ENCODE data around the gene MGAT3.
"Not testable (repeated sequence)": the region's sequence is repeated elsewhere in the genome, so short reads cannot be mapped to it uniquely, and the experiment has no call there.

The MGAT3 gene

DNA sequence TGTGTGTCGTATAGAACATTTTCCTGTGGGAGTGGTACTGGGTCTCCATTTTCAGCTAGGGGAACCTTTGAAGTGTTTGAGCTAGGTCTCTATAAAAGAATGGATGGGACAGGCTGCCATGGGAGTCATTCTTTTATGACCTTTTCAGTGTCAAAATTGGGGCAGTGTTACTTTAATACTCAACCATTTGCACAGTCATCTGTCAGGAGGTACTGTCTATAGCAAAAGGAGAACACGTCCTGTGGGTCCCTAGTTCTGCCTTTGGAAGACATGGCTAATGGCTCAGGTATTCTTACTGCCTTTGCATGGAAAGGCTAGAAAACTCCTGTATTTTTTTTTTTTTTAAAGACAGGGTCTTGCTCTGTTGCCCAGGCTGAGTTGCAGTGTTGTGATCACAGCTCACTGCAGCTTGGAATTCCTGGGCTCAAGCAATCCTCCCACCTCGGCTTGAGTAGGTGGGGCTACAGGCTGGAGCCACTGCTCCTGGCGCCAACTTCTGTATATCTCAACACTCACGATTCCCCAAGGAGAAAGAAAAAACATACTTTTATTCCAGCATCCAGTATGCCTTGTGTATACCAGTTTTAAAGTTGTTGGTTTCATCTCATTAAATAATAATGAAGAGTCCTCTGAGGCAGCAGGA is 61.5 kb downstream of the MGAT3 start:
- peak in 2 of 4 experiments; percentile 41 to 60 for DNase-seq

DNA sequence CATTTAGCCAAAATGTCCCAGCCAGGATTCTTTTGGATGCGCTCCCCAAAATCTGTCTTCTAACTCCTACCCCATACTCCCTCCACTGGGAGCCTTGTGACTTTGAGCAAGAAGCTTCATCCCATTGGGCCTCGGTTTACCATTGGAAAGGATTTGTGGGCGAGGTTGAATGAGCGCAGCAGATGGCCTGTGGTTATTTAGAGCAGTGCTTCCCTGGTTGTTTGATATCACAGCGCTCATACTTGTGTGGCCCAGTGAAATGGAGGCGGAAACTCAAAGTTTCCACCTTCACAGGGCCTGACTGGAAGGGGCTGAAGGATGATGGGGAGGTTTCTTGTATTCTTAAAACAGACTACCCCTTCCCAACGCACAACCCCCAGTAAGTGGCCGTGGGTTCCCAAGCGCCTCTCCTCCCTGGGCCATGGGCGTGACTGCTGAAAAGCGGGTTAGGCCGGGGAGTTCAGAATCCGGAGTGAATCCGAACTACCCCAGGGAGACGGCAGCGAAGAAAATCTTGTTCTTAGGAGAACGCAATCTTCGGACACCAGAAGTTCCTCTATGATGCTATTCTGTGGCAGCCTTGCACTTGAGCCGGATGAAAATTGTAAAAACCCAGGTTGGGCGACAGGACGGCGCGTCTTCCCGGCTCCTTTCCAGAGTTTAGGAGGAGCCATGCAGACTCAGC is 62.3 kb downstream of the MGAT3 start:
- no peak for DNase-seq

DNA sequence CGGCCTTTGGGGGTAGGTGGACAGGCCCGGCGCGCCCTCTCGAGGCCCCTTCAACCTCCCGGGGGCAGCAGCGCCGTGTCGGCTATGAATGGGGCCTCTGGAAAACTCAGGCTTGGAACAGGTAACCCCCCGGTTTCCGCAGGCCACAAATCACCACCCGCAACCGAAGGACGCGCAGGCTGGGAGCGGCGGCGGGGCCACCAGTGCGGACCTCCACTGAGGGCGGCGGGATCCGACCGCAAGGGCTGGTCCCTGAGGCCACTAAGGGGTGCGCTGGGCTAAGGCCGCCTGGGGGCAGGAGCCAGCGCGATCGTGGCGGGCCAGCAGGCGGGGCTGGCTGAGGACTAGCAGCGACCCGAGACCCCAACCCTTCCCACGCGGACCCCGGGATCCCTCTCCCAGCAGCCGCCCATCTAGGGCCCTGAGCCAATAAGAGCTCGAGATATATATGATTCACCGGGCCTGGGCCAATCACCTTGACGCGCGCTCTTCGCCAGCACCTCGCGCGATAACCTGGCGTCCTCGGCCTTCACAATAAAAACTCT is 62.9 kb downstream of the MGAT3 start:
- peak; percentile 99 to 100 (median 99) for DNase-seq

DNA sequence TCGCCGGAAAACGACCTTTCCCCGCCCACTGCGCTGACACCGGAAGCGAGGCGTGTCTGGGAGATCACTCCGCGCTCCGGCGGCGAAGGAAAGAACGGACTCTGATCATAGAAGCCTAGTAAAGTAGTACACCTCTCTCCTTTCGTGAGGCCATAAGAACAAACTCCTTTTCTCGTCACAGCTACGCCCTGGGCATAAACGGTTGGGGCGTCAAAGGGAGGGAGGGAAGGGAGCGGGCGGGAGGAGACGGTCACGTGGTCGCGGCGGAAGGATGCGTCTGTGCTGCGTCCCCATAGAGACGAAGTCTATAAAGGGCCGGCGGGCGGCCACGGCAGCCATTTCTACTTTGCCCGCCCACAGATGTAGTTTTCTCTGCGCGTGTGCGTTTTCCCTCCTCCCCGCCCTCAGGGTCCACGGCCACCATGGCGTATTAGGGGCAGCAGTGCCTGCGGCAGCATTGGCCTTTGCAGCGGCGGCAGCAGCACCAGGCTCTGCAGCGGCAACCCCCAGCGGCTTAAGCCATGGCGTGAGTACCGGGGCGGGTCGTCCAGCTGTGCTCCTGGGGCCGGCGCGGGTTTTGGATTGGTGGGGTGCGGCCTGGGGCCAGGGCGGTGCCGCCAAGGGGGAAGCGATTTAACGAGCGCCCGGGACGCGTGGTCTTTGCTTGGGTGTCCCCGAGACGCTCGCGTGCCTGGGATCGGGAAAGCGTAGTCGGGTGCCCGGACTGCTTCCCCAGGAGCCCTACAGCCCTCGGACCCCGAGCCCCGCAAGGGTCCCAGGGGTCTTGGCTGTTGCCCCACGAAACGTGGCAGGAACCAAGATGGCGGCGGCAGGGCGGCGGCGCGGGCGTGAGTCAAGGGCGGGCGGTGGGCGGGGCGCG is 63.7 kb downstream of the MGAT3 start, which contains the start of gene ATF4:
TSS of gene ATF4 (plus strand) at position 337 of the 880 bp plus-strand sequence. CDS start 884 bp downstream, outside the sequence.
- DNase-seq, result peak; percentile 92 to 97 (median 96)

DNA sequence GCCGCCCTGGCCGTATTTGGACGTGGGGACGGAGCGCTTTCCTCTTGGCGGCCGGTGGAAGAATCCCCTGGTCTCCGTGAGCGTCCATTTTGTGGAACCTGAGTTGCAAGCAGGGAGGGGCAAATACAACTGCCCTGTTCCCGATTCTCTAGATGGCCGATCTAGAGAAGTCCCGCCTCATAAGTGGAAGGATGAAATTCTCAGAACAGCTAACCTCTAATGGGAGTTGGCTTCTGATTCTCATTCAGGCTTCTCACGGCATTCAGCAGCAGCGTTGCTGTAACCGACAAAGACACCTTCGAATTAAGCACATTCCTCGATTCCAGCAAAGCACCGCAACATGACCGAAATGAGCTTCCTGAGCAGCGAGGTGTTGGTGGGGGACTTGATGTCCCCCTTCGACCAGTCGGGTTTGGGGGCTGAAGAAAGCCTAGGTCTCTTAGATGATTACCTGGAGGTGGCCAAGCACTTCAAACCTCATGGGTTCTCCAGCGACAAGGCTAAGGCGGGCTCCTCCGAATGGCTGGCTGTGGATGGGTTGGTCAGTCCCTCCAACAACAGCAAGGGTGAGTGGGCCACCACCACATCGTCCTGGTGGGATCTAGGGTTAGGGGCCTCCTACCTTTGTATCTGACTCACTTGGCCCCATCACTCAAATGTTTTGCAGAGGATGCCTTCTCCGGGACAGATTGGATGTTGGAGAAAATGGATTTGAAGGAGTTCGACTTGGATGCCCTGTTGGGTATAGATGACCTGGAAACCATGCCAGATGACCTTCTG is 64.5 kb downstream of the MGAT3 start:
- peak in 2 of 4 experiments; percentile 89 for DNase-seq

DNA sequence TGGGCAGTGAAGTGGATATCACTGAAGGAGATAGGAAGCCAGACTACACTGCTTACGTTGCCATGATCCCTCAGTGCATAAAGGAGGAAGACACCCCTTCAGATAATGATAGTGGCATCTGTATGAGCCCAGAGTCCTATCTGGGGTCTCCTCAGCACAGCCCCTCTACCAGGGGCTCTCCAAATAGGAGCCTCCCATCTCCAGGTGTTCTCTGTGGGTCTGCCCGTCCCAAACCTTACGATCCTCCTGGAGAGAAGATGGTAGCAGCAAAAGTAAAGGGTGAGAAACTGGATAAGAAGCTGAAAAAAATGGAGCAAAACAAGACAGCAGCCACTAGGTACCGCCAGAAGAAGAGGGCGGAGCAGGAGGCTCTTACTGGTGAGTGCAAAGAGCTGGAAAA is 65.3 kb downstream of the MGAT3 start:
- DNase-seq, result not testable (repeated sequence)

DNA sequence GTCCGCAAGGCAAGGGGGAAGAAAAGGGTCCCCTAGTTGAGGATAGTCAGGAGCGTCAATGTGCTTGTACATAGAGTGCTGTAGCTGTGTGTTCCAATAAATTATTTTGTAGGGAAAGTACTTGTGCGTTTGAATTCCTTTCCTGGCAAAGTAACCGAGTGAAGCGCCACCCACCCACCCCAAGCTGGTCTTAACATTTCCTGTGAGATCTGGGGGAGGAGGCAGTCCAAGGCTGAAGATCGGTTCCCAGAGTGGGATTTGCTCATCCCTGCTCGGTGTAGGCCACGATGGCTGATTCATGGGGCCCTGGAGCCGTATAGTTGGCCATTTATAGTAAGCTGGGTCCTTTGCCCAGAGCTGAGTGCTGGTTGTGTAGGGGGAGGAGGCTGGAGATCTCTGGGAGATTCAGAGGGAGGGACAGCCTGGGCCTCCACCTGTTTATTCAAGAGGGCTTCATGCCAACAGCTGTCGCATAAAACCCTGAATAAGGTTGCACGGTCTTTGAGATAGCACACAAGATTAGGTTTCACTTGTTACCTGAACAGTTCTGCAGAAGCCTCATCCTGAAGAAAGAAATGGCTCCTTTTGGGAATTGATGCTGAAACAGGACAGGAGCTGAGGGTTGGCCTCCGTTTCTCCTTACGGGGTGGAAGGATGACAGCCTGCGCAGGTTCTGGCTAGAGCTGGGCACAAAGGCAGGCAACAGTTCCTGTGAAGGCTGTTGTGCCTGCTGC is 65.9 kb downstream of the MGAT3 start:
- DNase-seq, result peak in 3 of 4 experiments; percentile 35 to 45 (median 35)

DNA sequence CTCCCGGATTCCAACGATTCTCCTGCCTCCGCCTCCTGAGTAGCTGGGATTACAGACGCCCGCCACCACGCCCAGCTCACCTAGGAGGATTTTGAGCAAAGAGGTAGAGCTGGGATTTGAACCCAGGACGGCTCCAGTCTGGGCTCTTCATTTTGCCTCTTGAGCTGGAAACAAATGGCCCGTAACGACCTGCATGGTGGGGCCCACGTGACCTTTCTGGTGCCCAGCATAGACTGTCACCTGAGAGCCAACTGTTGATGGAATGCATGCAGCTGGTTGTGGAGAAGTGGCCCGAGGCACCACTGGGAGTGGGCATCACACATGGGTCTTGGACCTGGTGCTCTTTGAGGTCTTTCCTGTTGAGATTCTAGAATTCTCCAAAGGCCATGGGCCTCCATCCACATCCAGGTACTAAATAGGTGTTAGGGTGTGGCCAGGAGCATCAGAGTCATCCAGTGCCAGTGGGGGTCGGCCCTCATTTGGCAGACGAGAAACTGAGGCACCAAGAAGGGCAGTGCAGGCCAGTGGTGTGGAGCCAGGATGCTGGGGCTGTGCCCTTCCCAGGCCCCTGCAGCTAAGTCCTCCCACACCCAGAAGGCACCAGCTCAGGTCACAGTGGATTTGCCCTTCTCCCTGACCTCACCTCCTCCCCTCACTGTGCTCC is 67.4 kb downstream of the MGAT3 start:
- peak in 1 of 4 experiments; percentile 8 for DNase-seq

DNA sequence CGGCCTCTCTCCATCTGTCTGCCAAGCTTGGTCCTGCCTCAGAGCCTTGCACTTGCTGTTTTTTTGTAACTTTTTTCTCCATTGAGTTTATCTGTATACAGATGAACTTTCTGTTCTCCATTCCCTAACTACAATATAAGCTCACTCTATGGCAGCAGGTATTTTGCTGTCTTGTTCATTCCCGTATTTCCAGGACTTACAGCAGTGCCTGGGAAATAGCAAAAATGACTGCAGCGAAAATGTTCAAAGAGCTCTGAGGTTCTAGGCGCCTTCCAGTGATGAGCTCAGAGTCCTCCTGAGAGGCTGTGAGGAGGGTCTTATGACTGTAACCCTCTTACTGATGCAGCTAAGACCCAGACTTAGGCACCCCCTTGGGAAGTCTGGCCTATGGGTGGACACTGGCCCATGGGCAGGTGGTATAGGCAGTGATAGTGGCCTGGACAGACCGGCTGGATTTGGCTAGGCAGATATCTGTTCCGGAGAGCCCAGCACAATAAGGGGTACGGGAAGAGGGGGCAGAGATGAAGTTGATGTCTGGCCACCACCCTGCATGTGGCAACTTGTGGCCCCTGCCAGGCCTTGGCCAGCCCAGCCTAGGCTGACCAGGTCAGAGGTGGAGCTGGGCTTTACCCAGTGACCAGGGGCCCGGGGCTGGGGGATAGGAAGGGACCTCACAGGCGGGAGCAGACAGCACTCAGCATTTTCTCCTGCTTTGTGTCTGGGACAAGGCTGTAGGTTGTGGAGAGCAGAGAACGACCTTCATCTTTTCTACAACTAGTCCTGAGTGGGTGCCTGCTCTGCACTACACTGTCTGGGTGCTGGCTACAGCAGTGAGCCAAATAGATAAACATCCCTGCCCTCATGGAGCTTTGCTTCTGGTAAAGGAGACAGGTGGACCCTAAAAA is 68.2 kb downstream of the MGAT3 start:
- DNase-seq, result no peak

DNA sequence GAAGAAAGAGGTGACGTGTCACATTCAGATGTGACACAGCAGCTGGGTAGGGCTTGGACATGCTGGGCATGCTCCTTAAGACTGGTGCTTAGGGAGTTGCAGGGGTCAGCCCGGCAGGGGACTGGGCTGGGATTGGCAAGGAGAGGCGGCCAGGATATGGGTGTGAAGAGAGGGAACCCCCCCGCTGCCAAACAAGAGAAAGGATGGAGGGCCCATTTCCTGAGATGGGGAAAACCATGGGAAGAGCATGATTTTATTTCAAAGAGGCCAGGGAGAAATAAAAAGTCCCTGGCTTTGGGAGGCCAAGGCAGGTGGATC is 68.8 kb downstream of the MGAT3 start:
- DNase-seq, result peak in 1 of 4 experiments; percentile 8

DNA sequence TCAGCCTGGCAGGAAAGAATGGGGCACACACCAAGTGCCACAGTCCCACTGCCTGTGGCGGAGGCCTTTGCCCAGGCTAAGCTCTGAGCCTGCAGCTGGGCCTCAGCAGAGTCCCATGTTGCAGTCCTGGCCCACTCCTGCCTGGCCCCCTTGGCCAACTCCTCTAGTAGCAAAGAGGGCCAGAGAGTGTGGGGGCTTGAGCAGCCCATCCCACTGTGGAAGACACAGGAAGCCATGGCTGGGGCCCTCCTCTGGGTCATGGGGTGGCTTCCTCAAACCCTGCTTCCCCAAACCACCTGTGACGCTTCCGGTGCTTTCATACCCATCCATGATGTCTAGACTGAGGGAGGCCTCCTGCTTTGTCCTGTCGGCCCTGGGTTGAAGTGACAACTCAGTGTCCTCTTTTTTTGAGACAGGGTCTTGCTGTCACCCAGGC is 69.9 kb downstream of the MGAT3 start:
- peak; percentile 33 to 66 (median 58) for DNase-seq

DNA sequence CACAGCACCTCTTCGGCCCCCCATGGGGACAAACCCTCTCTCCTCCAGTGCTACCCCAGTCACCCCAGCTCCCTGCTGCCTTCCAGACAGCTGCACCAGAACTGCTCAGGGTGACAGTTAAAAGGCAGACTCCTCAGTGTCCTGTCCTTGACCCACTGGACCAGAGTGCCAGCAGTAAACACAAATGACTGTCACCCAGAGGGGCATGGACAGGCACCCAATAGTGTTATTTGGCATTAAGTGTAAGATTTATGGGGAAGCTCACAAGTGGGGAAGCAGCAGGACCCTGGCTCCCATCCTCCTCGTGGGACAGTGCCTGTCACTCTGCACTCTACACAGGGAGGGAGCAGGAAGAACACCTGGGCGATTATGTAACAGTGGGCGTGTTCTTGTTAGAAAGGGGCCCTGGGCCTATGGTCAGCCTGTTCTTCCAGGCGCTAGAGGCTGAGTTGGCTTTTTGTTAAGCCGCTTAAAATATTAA is 70.7 kb downstream of the MGAT3 start:
- DNase-seq, result no peak

DNA sequence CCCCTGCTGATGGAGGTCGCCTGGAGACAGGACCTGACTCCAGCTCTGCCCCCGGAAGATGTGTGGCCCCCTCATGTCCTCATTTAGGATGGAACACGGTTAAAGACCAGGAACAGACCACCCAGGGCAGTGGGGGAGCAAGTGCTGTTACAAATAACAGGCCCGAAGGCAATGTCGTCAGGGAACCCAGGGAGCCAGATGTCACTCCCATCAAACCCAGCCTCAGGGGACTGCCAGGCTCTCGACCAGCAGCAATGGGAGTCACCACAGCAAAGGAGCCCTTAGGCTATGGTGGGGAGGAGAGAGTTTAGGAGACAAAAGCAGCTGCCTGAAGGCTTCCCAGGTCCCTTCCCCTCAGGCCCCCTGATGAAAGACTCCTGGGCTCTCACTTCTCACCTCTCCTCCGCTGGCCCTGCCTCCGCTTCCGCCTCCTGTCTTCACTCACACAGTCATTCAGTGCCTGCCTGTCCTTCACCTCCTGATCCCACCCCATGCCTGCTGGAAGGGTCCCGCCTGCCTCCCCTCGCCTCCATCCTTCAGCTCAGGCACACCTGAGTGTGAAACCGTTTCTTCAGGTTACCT is 71.4 kb downstream of the MGAT3 start:
- DNase-seq, result no peak

DNA sequence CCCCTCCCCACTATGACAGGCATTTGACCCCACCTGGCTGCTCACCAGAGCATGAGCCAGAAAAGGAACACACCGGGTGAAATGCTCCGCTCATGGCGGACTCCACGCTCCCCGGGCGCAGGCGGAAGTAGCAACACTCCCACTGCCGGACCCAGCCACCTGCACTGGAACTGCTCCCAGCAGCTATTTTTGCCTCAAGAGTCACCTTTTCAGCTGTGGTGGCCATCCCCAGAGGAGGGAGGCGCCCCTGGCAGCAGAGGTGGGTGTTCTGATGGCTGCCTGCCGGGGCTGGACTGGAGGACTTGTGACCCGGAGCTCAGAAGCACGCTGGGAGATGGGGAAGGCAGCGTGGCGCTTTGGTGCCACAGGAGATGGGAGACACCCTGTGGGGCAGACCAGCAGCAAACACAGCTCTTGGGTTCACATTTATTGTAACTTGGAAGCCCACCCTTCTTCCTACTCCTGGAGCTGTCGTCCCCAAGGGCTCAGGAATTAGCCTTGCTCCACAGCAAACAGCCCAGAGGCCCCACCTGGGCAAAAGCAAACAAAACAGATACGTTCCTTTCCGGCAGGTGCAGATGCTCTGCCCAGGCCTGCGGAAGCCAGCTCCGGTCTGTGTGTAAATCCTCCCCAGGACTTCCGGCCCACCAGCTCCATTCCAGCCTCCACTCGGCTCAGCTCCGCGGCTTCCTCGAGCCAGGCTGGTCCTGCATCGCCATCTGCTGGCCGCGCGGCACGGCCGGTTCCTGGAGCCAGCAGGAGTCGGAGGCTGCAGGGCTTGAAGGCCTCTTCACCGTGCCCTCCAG is 72.1 kb downstream of the MGAT3 start:
- DNase-seq, result peak; percentile 93 to 96 (median 95)

DNA sequence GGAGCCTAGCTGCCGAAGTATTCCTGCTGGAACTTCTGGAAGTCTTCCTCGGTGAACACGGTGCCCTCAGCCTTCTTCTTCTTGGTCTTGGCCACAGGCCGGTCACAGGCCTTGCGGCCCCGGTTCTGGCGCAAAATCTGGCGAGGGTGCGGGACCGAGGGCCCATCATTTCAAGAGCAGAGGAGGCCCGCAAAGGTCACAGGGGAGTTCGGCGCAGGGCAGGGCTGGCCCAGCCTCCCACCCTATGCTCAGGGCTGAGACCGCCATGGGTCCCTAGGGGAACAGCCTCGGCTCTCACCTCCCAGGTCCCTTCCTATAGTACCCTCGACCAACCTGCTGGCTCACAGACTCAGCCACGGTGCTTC is 72.7 kb downstream of the MGAT3 start:
- DNase-seq, result no peak

DNA sequence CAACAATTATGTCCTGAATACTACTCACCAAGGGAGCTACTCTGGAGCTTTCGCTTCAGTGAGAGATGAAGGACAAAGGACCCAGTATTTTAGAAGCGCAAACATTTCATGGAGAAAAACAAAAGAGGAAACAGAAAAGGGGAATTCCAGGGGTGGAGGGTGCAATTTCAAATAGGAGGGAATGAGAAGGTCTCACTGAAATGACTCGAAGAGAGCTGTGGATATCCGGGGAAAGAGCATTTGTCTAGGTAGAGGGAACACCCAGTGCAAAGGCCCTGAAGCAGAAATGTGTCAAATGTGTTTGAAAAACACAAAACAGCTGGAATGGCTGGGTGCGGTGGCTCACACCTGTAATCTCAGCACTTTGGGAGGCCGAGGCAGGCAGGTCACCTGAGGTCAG is 73.3 kb downstream of the MGAT3 start:
- peak; percentile 28 to 63 (median 53) for DNase-seq

DNA sequence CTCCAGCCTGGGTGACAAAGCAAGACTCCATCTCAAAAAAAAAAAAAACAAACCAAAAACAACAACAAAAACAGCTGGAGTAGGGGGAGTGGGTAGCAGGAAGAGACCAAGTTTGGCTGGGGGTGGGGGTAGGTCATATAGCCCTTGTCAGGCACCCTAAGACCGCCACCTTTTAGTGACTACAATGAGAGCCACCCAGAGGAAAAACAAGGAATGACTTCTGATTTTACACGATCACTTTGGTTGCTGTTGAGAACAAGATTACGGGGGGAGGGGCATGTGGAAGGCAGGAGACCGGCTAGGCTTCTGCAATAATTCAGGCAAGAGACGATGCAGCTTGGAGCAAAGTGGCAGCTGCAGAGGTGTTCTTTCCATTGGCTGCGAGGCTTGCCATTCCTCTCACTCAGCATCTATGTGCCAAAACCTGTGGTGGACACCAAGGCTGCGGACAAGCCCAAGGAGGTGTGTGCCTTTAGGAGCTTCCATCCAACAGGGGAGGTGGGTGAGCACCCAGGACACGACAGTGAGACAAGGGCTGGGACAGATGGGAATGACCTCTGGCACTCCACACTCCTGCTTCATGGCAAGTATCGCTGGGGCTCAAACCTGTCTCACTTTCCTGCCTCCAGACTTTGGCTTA is 74.0 kb downstream of the MGAT3 start:
- peak; percentile 49 to 73 (median 62) for DNase-seq

Measured in suppressor macrophage (primary cell).